Measurements from ENCODE around the gene TMEM91.

DNA sequence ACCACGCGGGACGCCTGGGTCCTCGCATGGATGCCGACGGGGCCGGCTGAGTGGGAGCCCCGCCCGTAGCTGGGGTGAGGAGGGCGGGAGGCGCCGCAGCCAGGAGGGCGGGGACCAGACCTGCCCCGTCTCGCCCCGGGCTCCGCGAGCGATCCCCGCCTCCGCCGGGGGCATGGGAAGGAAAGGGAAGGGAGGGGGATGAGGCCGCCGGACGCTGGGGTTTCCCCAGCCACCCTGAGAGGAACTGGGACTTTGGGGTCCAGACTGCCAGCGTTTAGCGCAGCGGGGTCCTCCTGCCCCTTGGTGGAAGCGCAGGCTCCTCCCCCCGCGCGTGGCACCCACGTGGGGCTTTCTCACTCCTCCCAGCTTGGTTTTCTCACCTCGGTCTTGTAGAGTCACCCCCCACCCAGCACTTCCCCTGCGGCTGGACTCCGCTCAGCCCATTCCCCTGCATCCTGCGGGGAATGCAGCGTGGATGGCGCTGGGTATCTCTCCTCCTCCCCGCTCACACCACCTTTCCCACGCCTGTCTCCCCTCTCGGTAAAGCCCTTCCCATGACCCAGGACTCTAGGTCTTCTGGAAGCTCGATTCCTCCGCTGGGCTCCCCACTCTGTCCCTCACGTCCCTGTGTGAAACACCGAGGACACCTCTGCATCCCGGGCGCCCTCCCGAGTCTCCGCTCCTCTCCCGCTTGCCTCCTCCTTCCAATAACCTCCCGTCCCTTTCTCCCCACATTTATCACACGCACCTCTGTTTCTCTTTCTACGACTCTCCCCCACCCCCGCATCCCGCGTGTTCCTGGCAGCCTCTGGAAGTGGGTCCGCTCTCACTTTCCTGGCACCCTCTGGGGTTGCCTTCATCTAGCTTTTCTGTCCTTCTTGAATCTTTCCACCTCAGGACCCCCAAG lies 24.7 kb upstream of the TMEM91 start:
- TF ChIP-seq, protein P1, sequence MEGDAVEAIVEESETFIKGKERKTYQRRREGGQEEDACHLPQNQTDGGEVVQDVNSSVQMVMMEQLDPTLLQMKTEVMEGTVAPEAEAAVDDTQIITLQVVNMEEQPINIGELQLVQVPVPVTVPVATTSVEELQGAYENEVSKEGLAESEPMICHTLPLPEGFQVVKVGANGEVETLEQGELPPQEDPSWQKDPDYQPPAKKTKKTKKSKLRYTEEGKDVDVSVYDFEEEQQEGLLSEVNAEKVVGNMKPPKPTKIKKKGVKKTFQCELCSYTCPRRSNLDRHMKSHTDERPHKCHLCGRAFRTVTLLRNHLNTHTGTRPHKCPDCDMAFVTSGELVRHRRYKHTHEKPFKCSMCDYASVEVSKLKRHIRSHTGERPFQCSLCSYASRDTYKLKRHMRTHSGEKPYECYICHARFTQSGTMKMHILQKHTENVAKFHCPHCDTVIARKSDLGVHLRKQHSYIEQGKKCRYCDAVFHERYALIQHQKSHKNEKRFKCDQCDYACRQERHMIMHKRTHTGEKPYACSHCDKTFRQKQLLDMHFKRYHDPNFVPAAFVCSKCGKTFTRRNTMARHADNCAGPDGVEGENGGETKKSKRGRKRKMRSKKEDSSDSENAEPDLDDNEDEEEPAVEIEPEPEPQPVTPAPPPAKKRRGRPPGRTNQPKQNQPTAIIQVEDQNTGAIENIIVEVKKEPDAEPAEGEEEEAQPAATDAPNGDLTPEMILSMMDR (conservative IDR thresholded peaks at IDR 0.05): no peak
- no peak for TF ChIP-seq ZFX (IDR thresholded peaks at IDR 0.05)
